Astrocyte (in vitro differentiated cells and primary cell): Measurements from ENCODE around the gene PHAF1. TPM values are rescaled to one million over a fixed set of nuclear protein-coding genes. Genes with fewer than 3 reads are reported as not detected.

Source experiments
- DNase-seq: peaks from one replicate; pipeline ENCODE4 v3.0.0-alpha.2; 2010; ENCODE audit warnings: low read depth
- FAIRE-seq: peaks from 2 replicates; lab custom pipeline; 2011; peaks lifted over from hg19 to GRCh38; lab: Jason Lieb, UNC
- H2AFZ ChIP-seq: 2 replicates; pipeline ENCODE4 v1.6.0; 2012; ENCODE audit warnings: low read depth, low read length, inconsistent platforms
- H3K27ac ChIP-seq: 2 replicates; pipeline ENCODE4 v1.5.1; 2011; ENCODE audit warnings: low read depth, low read length, inconsistent platforms
- H3K27me3 ChIP-seq: 2 replicates; pipeline ENCODE4 v1.6.0; 2011; ENCODE audit warnings: low read length, inconsistent platforms; ENCODE audit not compliant: insufficient read depth
- H3K36me3 ChIP-seq: 2 replicates; pipeline ENCODE4 v1.5.1; 2011; ENCODE audit warnings: low read length, inconsistent platforms; ENCODE audit not compliant: insufficient read depth
- H3K4me1 ChIP-seq: 2 replicates; pipeline ENCODE4 v1.5.1; 2011; ENCODE audit warnings: low read length, inconsistent platforms; ENCODE audit not compliant: insufficient read depth
- H3K4me2 ChIP-seq: 2 replicates; pipeline ENCODE4 v1.6.0; 2012; ENCODE audit warnings: low read length, inconsistent platforms
- H3K4me3 ChIP-seq: 2 replicates; pipeline ENCODE4 v1.5.1; 2011; ENCODE audit warnings: low read depth, mild to moderate bottlenecking, low read length, inconsistent platforms; ENCODE audit not compliant: insufficient read depth
- H3K79me2 ChIP-seq: 2 replicates; pipeline ENCODE4 v1.6.0; 2012; ENCODE audit warnings: mild to moderate bottlenecking, low read length, inconsistent platforms; ENCODE audit not compliant: insufficient read depth
- H3K9ac ChIP-seq: 2 replicates; pipeline ENCODE4 v1.6.0; 2012; ENCODE audit warnings: mild to moderate bottlenecking, low read length, inconsistent platforms
- H3K9me3 ChIP-seq: 2 replicates; pipeline ENCODE4 v1.5.1; 2012; ENCODE audit warnings: low read depth, mild to moderate bottlenecking, low read length, inconsistent platforms; ENCODE audit not compliant: insufficient read depth
- H4K20me1 ChIP-seq: 2 replicates; pipeline ENCODE4 v1.6.0; 2012; ENCODE audit warnings: low read length, inconsistent platforms; ENCODE audit not compliant: insufficient read depth
- H3K27ac Mint-ChIP-seq: one replicate; pipeline ENCODE4 v1.8.0; 2021; ENCODE audit warnings: mild to moderate bottlenecking, mixed read lengths; ENCODE audit not compliant: unreplicated experiment
- H3K27me3 Mint-ChIP-seq: one replicate; pipeline ENCODE4 v1.8.0; 2021; ENCODE audit warnings: low read depth, mixed read lengths; ENCODE audit not compliant: unreplicated experiment
- H3K36me3 Mint-ChIP-seq: one replicate; pipeline ENCODE4 v1.8.0; 2021; ENCODE audit warnings: low read depth, mixed read lengths; ENCODE audit not compliant: unreplicated experiment
- H3K4me1 Mint-ChIP-seq: one replicate; pipeline ENCODE4 v1.8.0; 2021; ENCODE audit warnings: low read depth, mixed read lengths; ENCODE audit not compliant: unreplicated experiment
- H3K4me3 Mint-ChIP-seq: one replicate; pipeline ENCODE4 v1.8.0; 2021; ENCODE audit warnings: mild to moderate bottlenecking, moderate library complexity, mixed read lengths; ENCODE audit not compliant: unreplicated experiment
- H3K9me3 Mint-ChIP-seq: one replicate; pipeline ENCODE4 v1.8.0; 2021; ENCODE audit warnings: mild to moderate bottlenecking, mixed read lengths; ENCODE audit not compliant: unreplicated experiment
- EZH2 ChIP-seq: IDR thresholded peaks from 2 replicates; pipeline ENCODE4 v1.6.1; 2012; ENCODE audit warnings: mild to moderate bottlenecking, low read length, inconsistent platforms; ENCODE audit not compliant: insufficient read depth
- total RNA-seq: library from RNA; stranded (reverse); gene quantifications from 2 replicates; pipeline ENCODE4 v1.2.1, GENCODE V29; 2021
- TF ChIP-seq, protein P1 (sequence below): IDR thresholded peaks from 2 replicates; pipeline ENCODE4 v1.5.1; 2011; ENCODE audit warnings: low read depth, mild to moderate bottlenecking, inconsistent platforms, low read length, moderate library complexity; ENCODE audit not compliant: insufficient read depth

PHAF1 gene
- total RNA-seq, 1 donor from 2014 or later: 17.1 TPM

DNA sequence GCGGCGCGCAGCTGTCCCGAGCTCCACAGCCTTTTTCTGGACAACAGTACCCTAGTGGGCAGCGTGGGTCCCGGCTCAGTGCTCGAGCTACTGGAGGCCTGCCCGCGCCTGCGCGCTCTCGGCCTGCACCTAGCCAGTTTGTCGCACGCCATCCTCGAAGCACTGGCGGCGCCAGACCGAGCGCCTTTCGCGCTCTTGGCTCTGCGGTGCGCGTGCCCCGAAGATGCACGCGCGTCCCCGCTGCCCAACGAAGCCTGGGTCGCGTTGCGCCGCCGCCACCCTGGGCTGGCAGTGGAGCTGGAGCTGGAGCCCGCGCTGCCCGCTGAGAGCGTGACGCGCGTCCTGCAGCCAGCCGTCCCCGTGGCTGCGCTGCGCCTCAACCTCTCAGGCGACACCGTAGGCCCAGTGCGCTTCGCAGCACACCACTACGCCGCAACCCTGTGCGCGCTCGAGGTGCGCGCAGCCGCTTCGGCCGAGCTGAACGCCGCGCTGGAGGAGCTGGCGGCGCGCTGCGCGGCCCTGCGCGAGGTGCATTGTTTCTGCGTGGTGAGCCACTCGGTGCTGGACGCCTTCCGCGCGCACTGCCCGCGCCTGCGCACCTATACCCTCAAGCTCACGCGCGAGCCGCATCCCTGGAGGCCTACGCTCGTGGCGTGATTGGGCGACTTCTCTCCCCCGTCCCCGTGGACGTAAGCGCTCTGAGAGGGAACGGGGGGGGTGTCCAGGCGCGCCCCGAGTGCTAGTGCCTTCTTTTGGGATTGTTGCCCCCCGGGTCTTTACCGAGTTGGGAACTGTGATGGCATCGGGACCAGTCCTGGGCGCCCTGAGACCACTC, 53.6 kb downstream of the PHAF1 start:
- Histone ChIP-seq H3K27ac (no peak overlapping the region), H3K4me1 (peaks cover 31% of the 10 kb centered on the region), H4K20me1 (peaks cover 35% of the 10 kb centered on the region), H3K4me3 (peak overlapping the region; percentile 48), H3K36me3 (no peaks in the 10 kb centered on the region), H3K79me2 (no peaks in the 10 kb centered on the region), H2AFZ (peak overlapping the region; percentile 55), H3K4me2 (peak overlapping the region; percentile 81), H3K9me3 (no peaks in the 10 kb centered on the region), H3K27me3 (peaks cover 59% of the 10 kb centered on the region), H3K9ac (no peak overlapping the region)
- peaks cover 2% of the 10 kb centered on the region for H3K36me3 Mint-ChIP-seq
- H3K4me1 Mint-ChIP-seq: no peaks in the 10 kb centered on the region
- H3K9me3 Mint-ChIP-seq: peaks cover 15% of the 10 kb centered on the region
- FAIRE-seq (no peak), DNase-seq (peak; percentile 34)
- peaks cover 56% of the 10 kb centered on the region for H3K27me3 Mint-ChIP-seq
- no peak overlapping the region for H3K27ac Mint-ChIP-seq
- peak; percentile 89 for TF ChIP-seq EZH2
- TF ChIP-seq, protein P1, sequence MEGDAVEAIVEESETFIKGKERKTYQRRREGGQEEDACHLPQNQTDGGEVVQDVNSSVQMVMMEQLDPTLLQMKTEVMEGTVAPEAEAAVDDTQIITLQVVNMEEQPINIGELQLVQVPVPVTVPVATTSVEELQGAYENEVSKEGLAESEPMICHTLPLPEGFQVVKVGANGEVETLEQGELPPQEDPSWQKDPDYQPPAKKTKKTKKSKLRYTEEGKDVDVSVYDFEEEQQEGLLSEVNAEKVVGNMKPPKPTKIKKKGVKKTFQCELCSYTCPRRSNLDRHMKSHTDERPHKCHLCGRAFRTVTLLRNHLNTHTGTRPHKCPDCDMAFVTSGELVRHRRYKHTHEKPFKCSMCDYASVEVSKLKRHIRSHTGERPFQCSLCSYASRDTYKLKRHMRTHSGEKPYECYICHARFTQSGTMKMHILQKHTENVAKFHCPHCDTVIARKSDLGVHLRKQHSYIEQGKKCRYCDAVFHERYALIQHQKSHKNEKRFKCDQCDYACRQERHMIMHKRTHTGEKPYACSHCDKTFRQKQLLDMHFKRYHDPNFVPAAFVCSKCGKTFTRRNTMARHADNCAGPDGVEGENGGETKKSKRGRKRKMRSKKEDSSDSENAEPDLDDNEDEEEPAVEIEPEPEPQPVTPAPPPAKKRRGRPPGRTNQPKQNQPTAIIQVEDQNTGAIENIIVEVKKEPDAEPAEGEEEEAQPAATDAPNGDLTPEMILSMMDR: no peak
- no peak overlapping the region for H3K4me3 Mint-ChIP-seq

DNA sequence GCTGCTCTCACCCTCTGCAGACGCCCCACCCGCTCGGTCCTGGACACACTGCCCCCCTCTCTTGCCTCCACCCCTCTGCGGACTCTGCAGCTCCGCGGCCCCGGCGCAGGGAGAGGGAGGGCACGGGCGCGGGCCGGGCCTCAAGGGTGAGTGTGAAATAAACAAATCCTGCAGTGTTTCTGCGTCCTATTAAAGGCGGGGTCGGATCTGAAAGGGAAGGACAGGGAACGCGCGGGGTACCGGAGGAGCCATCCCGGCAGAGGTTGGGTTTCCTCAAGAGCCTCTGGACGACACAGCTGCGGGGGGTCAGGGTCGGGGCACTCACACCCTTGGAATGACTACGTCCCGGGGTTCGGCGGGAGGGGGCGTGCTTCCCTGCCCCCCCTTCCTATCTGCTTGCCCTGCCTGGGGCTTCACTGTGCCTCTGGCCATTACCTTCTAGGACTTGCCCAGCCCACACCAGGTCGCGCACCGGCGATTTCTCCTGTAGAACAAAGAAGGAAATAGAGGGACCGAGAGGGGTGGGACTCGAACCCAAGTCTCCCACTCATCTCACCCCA, 54.3 kb downstream of the PHAF1 start:
- H3K9me3 ChIP-seq: no peaks in the 10 kb centered on the region
- H2AFZ ChIP-seq: no peak overlapping the region
- peaks cover 66% of the 10 kb centered on the region for H3K27me3 ChIP-seq
- H4K20me1 ChIP-seq: peaks cover 31% of the 10 kb centered on the region
- Mint-ChIP-seq H3K4me1 (no peaks in the 10 kb centered on the region), H3K27ac (no peak overlapping the region), H3K9me3 (peaks cover 15% of the 10 kb centered on the region), H3K27me3 (peaks cover 53% of the 10 kb centered on the region), H3K4me3 (no peak overlapping the region), H3K36me3 (peaks cover 2% of the 10 kb centered on the region)
- no peaks in the 10 kb centered on the region for H3K79me2 ChIP-seq
- H3K4me3 ChIP-seq: no peak overlapping the region
- H3K27ac ChIP-seq: no peak overlapping the region
- H3K4me1 ChIP-seq: peaks cover 28% of the 10 kb centered on the region
- H3K9ac ChIP-seq: no peak overlapping the region
- DNase-seq: no peak
- TF ChIP-seq, protein P1: no peak
- TF ChIP-seq EZH2: no peak
- peak overlapping the region; percentile 81 for H3K4me2 ChIP-seq
- FAIRE-seq: no peak
- no peaks in the 10 kb centered on the region for H3K36me3 ChIP-seq
